Uterus (tissue), 2 donors: ENCODE measurements around the gene GRK5.

ENCODE experiments used
- CTCF ChIP-seq, 4 experiments: fragments of 200-600 bp in 2 of 4; fragments of 450-650 bp in 2 of 4; sonication (generic) in 2 of 4; IDR thresholded peaks; one replicate each; pipeline ENCODE4 v1.5.1; 2016 to 2019; ENCODE audit warnings: antibody characterized with exemption in 4 of 4, mild to moderate bottlenecking in 2 of 4, moderate library complexity in 1 of 4
- POLR2A ChIP-seq, 2 donors: fragments of 450-650 bp; IDR thresholded peaks; one replicate each; pipeline ENCODE4 v1.6.1; 2016; ENCODE audit warnings: antibody characterized with exemption in 2 of 2, mild to moderate bottlenecking in 1 of 2, moderate library complexity in 1 of 2

GRCh38 chr10:119268871-119269506 is 61.6 kb downstream of the GRK5 start:
- TF ChIP-seq CTCF (IDR thresholded peaks at IDR 0.05) (no peak), POLR2A (IDR thresholded peaks at IDR 0.05) (no peak)
